Activated CD4-positive, CD25-positive, alpha-beta regulatory T cell (primary cell): ENCODE data around the gene TXN2.
"Not testable (repeated sequence)": the region's sequence is repeated elsewhere in the genome, so short reads cannot be mapped to it uniquely, and the experiment has no call there.

Experiments
- DNase-seq, 4 experiments: peaks; one replicate each; lab custom pipeline; 2025; lab: John Stamatoyannopoulos, UW

TXN2 gene

GRCh38 chr22:36481393-36482168, at the start of gene TXN2:
TSS of gene TXN2 (minus strand) at chr22:36481640. CDS start at chr22:36480837, 803 bp downstream.
- DNase-seq: peak; percentile 88 to 92 (median 90)

GRCh38 chr22:36528795-36529751, 47.6 kb upstream of the TXN2 start, which contains the start of gene EIF3D:
TSS of gene EIF3D (minus strand) at chr22:36529166. CDS start at chr22:36526121, 3,045 bp downstream.
- DNase-seq: peak; percentile 94 to 97 (median 97)

- no peak for DNase-seq
Measured at GRCh38 chr22:36528341-36528740, 46.9 kb upstream of the TXN2 start.

GRCh38 chr22:36522662-36523061, 41.2 kb upstream of the TXN2 start:
- no peak for DNase-seq

GRCh38 chr22:36520423-36520822, 39.0 kb upstream of the TXN2 start:
- DNase-seq: no peak

GRCh38 chr22:36519906-36520305, 38.5 kb upstream of the TXN2 start:
- not testable (repeated sequence) for DNase-seq

GRCh38 chr22:36514766-36515165, 33.3 kb upstream of the TXN2 start:
- no peak for DNase-seq

- no peak for DNase-seq
Measured at GRCh38 chr22:36512991-36513390, 31.6 kb upstream of the TXN2 start.

GRCh38 chr22:36512333-36512732, 30.9 kb upstream of the TXN2 start:
- no peak for DNase-seq

GRCh38 chr22:36510966-36511881, 29.8 kb upstream of the TXN2 start:
- peak in 1 of 4 experiments; percentile 27 for DNase-seq

- DNase-seq: no peak
Measured at GRCh38 chr22:36510384-36510783, 28.9 kb upstream of the TXN2 start.

GRCh38 chr22:36507518-36508010, 26.1 kb upstream of the TXN2 start:
- DNase-seq: no peak

- peak; percentile 71 to 89 (median 82) for DNase-seq
Measured at GRCh38 chr22:36506637-36507517, 25.4 kb upstream of the TXN2 start, which contains the start of gene FOXRED2. TSS of gene FOXRED2 (minus strand) at chr22:36507040. CDS start at chr22:36506422, 618 bp downstream.

- no peak for DNase-seq
Measured at GRCh38 chr22:36505998-36506635, 24.7 kb upstream of the TXN2 start.

- DNase-seq: no peak
Measured at GRCh38 chr22:36497910-36498665, 16.6 kb upstream of the TXN2 start.

GRCh38 chr22:36493690-36494110, 12.3 kb upstream of the TXN2 start:
- DNase-seq: no peak

- no peak for DNase-seq
Measured at GRCh38 chr22:36492109-36492508, 10.7 kb upstream of the TXN2 start.

- no peak for DNase-seq
Measured at GRCh38 chr22:36491155-36491554, 9.7 kb upstream of the TXN2 start.
